Liver (tissue), 9 donors: ENCODE measurements around the gene CAPN15. TPM values are rescaled to one million over a fixed set of nuclear protein-coding genes. Genes with fewer than 3 reads are reported as not detected.

Experiments used
- DNase-seq: peaks from one replicate; pipeline ENCODE4 v3.0.0-alpha.2; 2017; ENCODE audit warnings: low spot score
- H3K27ac ChIP-seq, 2 donors: one replicate each; pipeline ENCODE4 v1.7.0; 2013; ENCODE audit warnings: inconsistent platforms in 2 of 2, low read length in 2 of 2, control low read depth in 1 of 2, low read depth in 1 of 2, mild to moderate bottlenecking in 1 of 2
- H3K27me3 ChIP-seq, 4 donors: one replicate each; pipeline versions ENCODE4 v1.6.1 to v1.7.0; 2013; ENCODE audit warnings: low read length in 3 of 4, inconsistent platforms in 1 of 4, mild to moderate bottlenecking in 1 of 4, moderate library complexity in 1 of 4; ENCODE audit not compliant: control insufficient read depth in 4 of 4, insufficient read depth in 4 of 4
- H3K36me3 ChIP-seq, 4 donors: one replicate each; pipeline versions ENCODE4 v1.6.1 to v1.7.0; 2013; ENCODE audit warnings: low read length in 3 of 4, mild to moderate bottlenecking in 3 of 4, low read depth in 1 of 4, moderate library complexity in 1 of 4; ENCODE audit not compliant: control insufficient read depth in 4 of 4, insufficient read depth in 3 of 4
- H3K4me1 ChIP-seq, 4 donors: one replicate each; pipeline versions ENCODE4 v1.6.1 to v1.7.0; 2013; ENCODE audit warnings: low read length in 3 of 4, mild to moderate bottlenecking in 3 of 4, moderate library complexity in 1 of 4; ENCODE audit not compliant: control insufficient read depth in 4 of 4, insufficient read depth in 4 of 4
- H3K4me3 ChIP-seq, 3 donors: one replicate each; pipeline versions ENCODE4 v1.6.1 to v1.7.0; 2013; ENCODE audit warnings: low read length in 3 of 3, control low read depth in 1 of 3, low read depth in 1 of 3, mild to moderate bottlenecking in 1 of 3
- H3K9ac ChIP-seq, 2 donors: one replicate each; pipeline ENCODE4 v1.7.0; 2013; ENCODE audit warnings: low read length in 2 of 2, mild to moderate bottlenecking in 2 of 2, moderate library complexity in 2 of 2, control low read depth in 1 of 2, low read depth in 1 of 2
- H3K9me3 ChIP-seq, 4 donors: one replicate each; pipeline versions ENCODE4 v1.6.1 to v1.7.0; 2013; ENCODE audit warnings: low read length in 3 of 4; ENCODE audit not compliant: control insufficient read depth in 4 of 4
- ATF3 ChIP-seq: IDR thresholded peaks from 2 replicates; pipeline ENCODE4 v1.6.1; 2016; ENCODE audit warnings: antibody characterized with exemption
- FOXA1 ChIP-seq: IDR thresholded peaks from 2 replicates; pipeline ENCODE4 v1.6.1; 2016; ENCODE audit warnings: antibody characterized with exemption
- FOXA2 ChIP-seq: IDR thresholded peaks from 2 replicates; pipeline ENCODE4 v1.6.1; 2016; ENCODE audit warnings: antibody characterized with exemption
- GABPA ChIP-seq, 2 donors: IDR thresholded peaks in 1 of 2; conservative IDR thresholded peaks in 1 of 2; 2 replicates each; pipeline ENCODE4 v1.6.1; 2016; ENCODE audit warnings: antibody characterized with exemption in 2 of 2, mild to moderate bottlenecking in 1 of 2, moderate library complexity in 1 of 2
- HNF4A ChIP-seq, 2 donors: conservative IDR thresholded peaks; 2 replicates each; pipeline ENCODE4 v1.6.1; 2016; ENCODE audit warnings: antibody characterized with exemption in 2 of 2, mild to moderate bottlenecking in 2 of 2
- JUND ChIP-seq, 2 donors: IDR thresholded peaks; 2 replicates each; pipeline ENCODE4 v1.6.1; 2016; ENCODE audit warnings: antibody characterized with exemption in 2 of 2
- NR2F2 ChIP-seq: IDR thresholded peaks from 2 replicates; pipeline ENCODE4 v1.6.1; 2016; ENCODE audit warnings: antibody characterized with exemption
- RAD21 ChIP-seq, 2 donors: IDR thresholded peaks; 2 replicates each; pipeline ENCODE4 v1.6.1; 2016; ENCODE audit warnings: antibody characterized with exemption in 2 of 2, mild to moderate bottlenecking in 2 of 2
- RXRA ChIP-seq, 2 donors: IDR thresholded peaks; 2 replicates each; pipeline ENCODE4 v1.6.1; 2017 to 2018; ENCODE audit warnings: antibody characterized with exemption in 2 of 2, mild to moderate bottlenecking in 1 of 2
- SP1 ChIP-seq: IDR thresholded peaks from 2 replicates; pipeline ENCODE4 v1.6.1; 2018; ENCODE audit warnings: antibody characterized with exemption, mild to moderate bottlenecking
- YY1 ChIP-seq: IDR thresholded peaks from 2 replicates; pipeline ENCODE4 v1.6.1; 2016; ENCODE audit warnings: antibody characterized with exemption, mild to moderate bottlenecking
- ZBTB33 ChIP-seq: IDR thresholded peaks from 2 replicates; pipeline ENCODE4 v1.6.1; 2016; ENCODE audit warnings: antibody characterized with exemption
- WGBS: extraction: QIAGEN DNeasy Blood & Tissue Kit; methylation state at CpG from one replicate; pipeline ENCODE4 v1.1.7; 2013; 5-methylcytosine and 5-hydroxymethylcytosine counted together
- polyA plus RNA-seq, 2 donors: library from polyadenylated mRNA; stranded (reverse) in 1 of 2; unstranded in 1 of 2; fragments of 200-250 nt in 1 of 2; fragments of >200 nt in 1 of 2; fragmentation: Nextera tagmentation in 1 of 2; extraction: Ambion mirVana in 1 of 2; gene quantifications; one replicate each; pipeline versions ENCODE4 v1.2.1 to v1.2.3, GENCODE V29; 2013 to 2015
- total RNA-seq, 2 donors: library from RNA; depleted of rRNA; stranded (reverse); fragments of >200 nt; gene quantifications; one replicate each; pipeline ENCODE4 v1.2.3, GENCODE V29; 2014
- TF ChIP-seq, protein P1 (sequence below): IDR thresholded peaks from 2 replicates; pipeline ENCODE4 v1.6.1; 2016; ENCODE audit warnings: antibody characterized with exemption
- TF ChIP-seq, protein P2 (sequence below): IDR thresholded peaks from 2 replicates; pipeline ENCODE4 v1.6.1; 2016; ENCODE audit warnings: antibody characterized with exemption, mild to moderate bottlenecking
- donor health status: healthy.
- donor health status: healthy.
- donor health status: healthy.
- donor health status: healthy.
- donor health status: healthy.

Gene CAPN15
- total and polyA plus RNA-seq, 4 donors = 5.9 to 37.2 (median 21.6) TPM

DNA sequence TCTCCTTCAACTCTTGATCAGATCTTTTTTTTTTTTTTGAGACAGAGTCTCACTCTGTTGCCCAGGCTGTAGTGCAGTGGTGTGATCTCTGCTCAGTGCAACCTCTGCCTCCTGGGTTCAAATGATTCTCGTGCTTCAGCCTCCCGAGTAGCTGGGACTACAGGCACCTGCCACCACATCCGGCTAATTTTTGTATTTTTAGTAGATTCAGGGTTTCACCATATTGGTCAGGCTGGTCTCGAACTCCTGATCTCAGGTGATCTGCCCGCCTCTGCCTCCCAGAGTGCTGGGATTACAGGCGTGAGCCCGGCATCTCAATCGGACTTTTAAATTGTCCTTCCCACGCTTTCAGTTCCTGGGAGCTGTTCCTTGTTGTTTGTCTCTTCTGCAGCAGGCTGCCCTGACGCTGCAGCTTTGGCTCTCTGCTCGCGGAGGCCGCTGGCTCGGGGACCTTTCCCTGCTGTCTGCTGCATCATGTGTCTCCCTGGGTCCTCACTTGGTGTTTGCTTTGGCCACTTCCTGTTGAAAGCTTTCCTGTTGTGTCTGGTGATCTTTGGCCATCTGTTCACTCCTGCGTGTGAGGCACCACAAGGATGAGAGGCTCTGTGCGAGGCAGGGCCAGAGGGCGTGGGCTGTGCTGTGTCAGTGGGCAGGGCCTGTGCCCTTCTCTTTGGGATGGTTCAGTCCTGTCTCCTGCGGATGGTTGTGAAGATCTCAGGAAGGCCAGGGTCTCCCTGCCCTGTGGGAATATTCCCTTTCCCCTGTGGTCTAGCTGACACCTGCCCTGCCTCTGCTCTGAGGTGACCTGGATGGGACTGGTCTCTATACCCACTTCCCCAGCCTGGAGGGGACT lies 18.4 kb upstream of the CAPN15 start:
- Histone ChIP-seq H3K36me3 (peaks cover 4 to 30% (median 6%) of the 10 kb centered on the region in 4 donors), H3K27ac (peak overlapping the region in 1 of 2 donors; percentile 12), H3K4me1 (peaks cover 3 to 20% (median 11%) of the 10 kb centered on the region in 4 donors), H3K9me3 (no peaks in the 10 kb centered on the region), H3K9ac (no peak overlapping the region), H3K4me3 (no peak overlapping the region), H3K27me3 (no peaks in the 10 kb centered on the region)
- peak in 1 of 2 donors; percentile 33 for TF ChIP-seq RAD21 (IDR thresholded peaks at IDR 0.05)
- TF ChIP-seq SP1 = peak; percentile 47
- TF ChIP-seq RXRA (IDR thresholded peaks at IDR 0.05) = peak; percentile 22 to 63
- TF ChIP-seq HNF4A (conservative IDR thresholded peaks at IDR 0.05) = peak in 1 of 2 donors; percentile 73
- TF ChIP-seq FOXA2 = peak; percentile 41
- TF ChIP-seq, protein P1, sequence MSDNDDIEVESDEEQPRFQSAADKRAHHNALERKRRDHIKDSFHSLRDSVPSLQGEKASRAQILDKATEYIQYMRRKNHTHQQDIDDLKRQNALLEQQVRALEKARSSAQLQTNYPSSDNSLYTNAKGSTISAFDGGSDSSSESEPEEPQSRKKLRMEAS = no peak
- no peak for TF ChIP-seq JUND (IDR thresholded peaks at IDR 0.05)
- TF ChIP-seq FOXA1 = peak; percentile 10
- TF ChIP-seq GABPA (IDR thresholded peaks at IDR 0.05 in 1 of 2, conservative IDR thresholded peaks at IDR 0.05 in 1 of 2) = peak in 1 of 2 donors; percentile 80
- WGBS = 52% methylated on average over 18 of the region's 18 CpGs
- no peak for DNase-seq

GRCh38 chr16:510066-510825 lies 17.3 kb upstream of the CAPN15 start:
- peaks cover 3 to 18% (median 10%) of the 10 kb centered on the region in 4 donors for H3K4me1 ChIP-seq
- no peaks in the 10 kb centered on the region for H3K9me3 ChIP-seq
- TF ChIP-seq RXRA (IDR thresholded peaks at IDR 0.05) (no peak), HNF4A (conservative IDR thresholded peaks at IDR 0.05) (no peak), FOXA2 (no peak), YY1 (no peak)
- TF ChIP-seq, protein P2, sequence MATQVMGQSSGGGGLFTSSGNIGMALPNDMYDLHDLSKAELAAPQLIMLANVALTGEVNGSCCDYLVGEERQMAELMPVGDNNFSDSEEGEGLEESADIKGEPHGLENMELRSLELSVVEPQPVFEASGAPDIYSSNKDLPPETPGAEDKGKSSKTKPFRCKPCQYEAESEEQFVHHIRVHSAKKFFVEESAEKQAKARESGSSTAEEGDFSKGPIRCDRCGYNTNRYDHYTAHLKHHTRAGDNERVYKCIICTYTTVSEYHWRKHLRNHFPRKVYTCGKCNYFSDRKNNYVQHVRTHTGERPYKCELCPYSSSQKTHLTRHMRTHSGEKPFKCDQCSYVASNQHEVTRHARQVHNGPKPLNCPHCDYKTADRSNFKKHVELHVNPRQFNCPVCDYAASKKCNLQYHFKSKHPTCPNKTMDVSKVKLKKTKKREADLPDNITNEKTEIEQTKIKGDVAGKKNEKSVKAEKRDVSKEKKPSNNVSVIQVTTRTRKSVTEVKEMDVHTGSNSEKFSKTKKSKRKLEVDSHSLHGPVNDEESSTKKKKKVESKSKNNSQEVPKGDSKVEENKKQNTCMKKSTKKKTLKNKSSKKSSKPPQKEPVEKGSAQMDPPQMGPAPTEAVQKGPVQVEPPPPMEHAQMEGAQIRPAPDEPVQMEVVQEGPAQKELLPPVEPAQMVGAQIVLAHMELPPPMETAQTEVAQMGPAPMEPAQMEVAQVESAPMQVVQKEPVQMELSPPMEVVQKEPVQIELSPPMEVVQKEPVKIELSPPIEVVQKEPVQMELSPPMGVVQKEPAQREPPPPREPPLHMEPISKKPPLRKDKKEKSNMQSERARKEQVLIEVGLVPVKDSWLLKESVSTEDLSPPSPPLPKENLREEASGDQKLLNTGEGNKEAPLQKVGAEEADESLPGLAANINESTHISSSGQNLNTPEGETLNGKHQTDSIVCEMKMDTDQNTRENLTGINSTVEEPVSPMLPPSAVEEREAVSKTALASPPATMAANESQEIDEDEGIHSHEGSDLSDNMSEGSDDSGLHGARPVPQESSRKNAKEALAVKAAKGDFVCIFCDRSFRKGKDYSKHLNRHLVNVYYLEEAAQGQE = no peak
- peaks cover 7 to 39% (median 9%) of the 10 kb centered on the region in 4 donors for H3K36me3 ChIP-seq
- DNase-seq = no peak
- H3K9ac ChIP-seq = no peak overlapping the region
- no peak overlapping the region for H3K4me3 ChIP-seq
- H3K27ac ChIP-seq = no peak overlapping the region
- WGBS = 98% methylated on average over 35 of the region's 35 CpGs
- no peaks in the 10 kb centered on the region for H3K27me3 ChIP-seq

GRCh38 chr16:512802-513201 lies 14.7 kb upstream of the CAPN15 start:
- no peak overlapping the region for H3K9ac ChIP-seq
- H3K4me3 ChIP-seq = no peak overlapping the region
- H3K4me1 ChIP-seq = peaks cover under 1 to 13% (median 6%) of the 10 kb centered on the region in 4 donors
- TF ChIP-seq FOXA2 (no peak), NR2F2 (no peak), ATF3 (no peak), RAD21 (IDR thresholded peaks at IDR 0.05) (no peak), ZBTB33 (no peak)
- TF ChIP-seq, protein P2 = no peak
- H3K27ac ChIP-seq = no peak overlapping the region
- peaks cover 15 to 34% (median 20%) of the 10 kb centered on the region in 4 donors for H3K36me3 ChIP-seq
- no peak for DNase-seq
- WGBS = 95% methylated on average over 6 of the region's 6 CpGs
- H3K9me3 ChIP-seq = no peaks in the 10 kb centered on the region
- no peaks in the 10 kb centered on the region for H3K27me3 ChIP-seq
